HG03196 (cell line): ENCODE results near the gene SSTR4.

Experiments used
- ATAC-seq: cut with Tn5 transposase; IDR thresholded peaks from one replicate; pipeline ENCODE4 v1.9.1; 2021; ENCODE audit not compliant: unreplicated experiment

SSTR4 gene

GRCh38 chr20:23085436-23086055 lies 50.4 kb downstream of the SSTR4 start:
- ATAC-seq, result no peak

DNA sequence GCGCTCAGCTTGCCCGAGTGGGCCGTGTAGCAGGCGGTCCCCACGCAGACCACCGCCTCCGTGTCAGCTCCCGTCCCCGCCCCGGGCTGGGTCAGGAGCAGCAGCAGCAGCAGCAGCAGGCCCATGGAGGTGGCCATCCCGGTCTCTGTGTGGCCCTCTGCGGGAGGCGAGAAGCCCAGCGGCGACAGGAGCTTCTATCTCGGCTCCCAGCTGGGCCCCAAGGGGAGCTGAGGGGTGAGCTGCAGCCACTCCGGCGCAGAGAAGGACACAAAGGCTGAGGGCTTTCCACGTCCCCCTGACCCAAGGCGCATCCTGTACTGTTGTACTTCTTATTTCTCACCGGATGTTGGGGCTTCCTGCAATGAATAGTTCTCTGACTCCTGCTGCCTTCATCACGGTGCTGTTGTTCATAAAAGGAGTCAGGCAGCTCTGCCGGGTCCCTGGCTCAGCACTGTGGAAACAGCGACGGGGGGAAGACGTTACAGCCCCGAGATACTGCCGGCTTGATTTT lies 51.0 kb downstream of the SSTR4 start, which contains the start of gene CD93:
TSS of gene CD93 (minus strand) at position 269 of the 511 bp plus-strand sequence. CDS start at position 137, 132 bp downstream.
- no peak for ATAC-seq

- ATAC-seq, result no peak
Observed at GRCh38 chr20:23086931-23087411, 51.9 kb downstream of the SSTR4 start.

DNA sequence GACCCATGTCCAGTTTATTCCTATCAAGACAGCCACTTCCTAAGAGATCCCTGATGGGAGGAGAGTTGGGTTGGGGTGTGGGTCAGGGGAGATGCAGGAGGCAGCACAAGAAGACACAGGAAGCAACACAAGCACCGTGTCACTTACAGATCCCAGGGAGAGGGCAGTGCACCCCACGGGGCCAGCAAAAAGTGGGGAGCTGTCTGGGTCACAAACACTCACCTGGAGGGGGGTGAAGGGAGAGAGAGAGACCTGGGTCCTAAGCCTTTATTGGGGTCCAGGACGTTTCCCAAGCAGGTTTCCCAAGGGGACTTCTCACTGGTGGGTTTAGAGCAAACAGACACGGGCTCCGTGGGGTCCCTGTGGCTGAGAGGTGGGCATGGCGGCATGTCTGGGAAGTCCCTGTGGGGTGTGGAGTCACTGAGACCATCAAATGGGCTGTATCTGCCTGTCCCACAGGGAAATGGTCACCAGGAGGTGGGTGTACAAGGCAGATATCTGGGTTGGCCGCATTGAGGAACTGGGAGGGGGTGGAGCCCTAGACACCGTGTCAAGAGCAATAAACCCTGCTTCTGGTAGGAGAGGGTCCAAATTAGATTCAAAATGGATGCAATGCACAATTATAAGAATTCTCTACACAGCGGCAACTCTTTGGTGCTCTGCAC lies 52.6 kb downstream of the SSTR4 start:
- no peak for ATAC-seq
